Measurements from ENCODE around the gene ADAT3.

The ADAT3 gene

DNA sequence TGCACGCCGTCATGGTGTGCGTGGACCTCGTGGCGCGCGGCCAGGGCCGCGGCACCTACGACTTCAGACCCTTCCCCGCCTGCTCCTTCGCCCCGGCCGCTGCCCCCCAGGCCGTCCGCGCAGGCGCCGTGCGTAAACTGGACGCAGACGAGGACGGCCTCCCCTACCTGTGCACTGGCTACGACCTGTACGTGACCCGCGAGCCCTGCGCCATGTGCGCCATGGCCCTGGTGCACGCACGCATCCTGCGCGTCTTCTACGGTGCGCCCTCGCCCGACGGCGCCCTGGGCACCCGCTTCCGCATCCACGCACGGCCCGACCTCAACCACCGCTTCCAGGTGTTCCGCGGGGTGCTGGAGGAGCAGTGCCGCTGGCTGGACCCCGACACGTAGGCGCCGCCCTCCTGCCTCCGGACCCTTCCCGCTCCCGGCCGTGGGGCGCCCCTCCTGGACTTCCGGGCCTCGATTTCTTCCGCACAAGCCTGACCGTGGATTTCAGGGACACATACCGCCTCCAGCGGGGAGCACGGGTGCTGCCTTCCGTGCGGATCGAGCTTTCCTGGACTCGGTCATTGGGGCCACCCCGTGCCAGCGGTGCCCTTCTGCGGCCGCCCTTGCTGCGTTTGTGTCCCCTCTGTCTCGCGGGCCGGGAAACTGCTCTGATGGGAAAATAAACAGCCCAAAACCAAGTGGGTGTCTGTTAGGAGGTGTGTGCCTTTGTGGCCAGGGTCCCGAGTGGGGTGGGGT, 7.7 kb downstream of the ADAT3 start:
- TF ChIP-seq, protein P1, sequence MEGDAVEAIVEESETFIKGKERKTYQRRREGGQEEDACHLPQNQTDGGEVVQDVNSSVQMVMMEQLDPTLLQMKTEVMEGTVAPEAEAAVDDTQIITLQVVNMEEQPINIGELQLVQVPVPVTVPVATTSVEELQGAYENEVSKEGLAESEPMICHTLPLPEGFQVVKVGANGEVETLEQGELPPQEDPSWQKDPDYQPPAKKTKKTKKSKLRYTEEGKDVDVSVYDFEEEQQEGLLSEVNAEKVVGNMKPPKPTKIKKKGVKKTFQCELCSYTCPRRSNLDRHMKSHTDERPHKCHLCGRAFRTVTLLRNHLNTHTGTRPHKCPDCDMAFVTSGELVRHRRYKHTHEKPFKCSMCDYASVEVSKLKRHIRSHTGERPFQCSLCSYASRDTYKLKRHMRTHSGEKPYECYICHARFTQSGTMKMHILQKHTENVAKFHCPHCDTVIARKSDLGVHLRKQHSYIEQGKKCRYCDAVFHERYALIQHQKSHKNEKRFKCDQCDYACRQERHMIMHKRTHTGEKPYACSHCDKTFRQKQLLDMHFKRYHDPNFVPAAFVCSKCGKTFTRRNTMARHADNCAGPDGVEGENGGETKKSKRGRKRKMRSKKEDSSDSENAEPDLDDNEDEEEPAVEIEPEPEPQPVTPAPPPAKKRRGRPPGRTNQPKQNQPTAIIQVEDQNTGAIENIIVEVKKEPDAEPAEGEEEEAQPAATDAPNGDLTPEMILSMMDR (conservative IDR thresholded peaks at IDR 0.05; ENCODE audit: low read depth, low read length), result no peak
- DNase-seq (ENCODE audit: low read depth), result no peak
- H3K4me3 ChIP-seq (ENCODE audit: low read length), result no peak overlapping the region

DNA sequence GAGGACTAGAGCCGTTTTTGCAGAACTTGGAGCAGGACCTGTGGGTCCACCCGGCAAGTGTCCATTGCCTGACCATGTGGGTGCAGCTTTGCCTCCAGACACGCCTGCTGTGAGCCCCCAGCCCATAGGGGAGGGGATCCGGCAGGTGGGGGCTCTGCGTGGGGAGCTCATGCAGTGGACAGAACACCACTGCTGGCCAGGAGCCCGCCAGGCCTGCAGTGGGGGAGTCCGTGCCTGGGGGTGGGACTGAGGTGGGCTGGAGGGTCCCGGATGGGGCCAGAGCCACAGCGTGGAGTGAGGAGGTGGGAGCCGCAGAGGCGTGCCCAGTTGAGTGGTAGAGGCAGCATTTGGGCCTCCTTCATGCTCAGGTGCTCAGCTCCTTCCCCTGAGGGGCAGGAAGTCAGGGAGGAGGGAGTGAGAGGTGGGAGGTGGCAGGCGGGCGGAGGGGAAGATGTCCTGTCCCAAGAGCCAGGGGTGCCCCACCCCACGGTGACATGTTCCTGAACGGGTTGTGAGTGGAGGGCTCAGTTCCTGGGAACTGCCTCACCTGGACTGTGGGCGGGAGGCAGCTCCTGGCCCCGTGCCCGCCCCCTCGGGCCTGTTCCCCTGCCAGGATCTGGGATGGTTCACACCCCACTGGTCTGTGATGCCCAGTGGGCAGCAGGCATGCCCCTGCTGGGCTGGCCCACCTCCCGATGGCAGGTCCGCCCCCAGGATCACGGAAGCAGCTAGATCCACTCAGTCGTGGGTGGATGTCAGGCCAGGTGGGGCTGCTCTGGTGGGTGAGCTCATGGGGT, 8.8 kb downstream of the ADAT3 start:
- no peak overlapping the region for H3K4me3 ChIP-seq (ENCODE audit: low read length)
- TF ChIP-seq, protein P1 (conservative IDR thresholded peaks at IDR 0.05; ENCODE audit: low read depth, low read length), result no peak
- no peak for DNase-seq (ENCODE audit: low read depth)

DNA sequence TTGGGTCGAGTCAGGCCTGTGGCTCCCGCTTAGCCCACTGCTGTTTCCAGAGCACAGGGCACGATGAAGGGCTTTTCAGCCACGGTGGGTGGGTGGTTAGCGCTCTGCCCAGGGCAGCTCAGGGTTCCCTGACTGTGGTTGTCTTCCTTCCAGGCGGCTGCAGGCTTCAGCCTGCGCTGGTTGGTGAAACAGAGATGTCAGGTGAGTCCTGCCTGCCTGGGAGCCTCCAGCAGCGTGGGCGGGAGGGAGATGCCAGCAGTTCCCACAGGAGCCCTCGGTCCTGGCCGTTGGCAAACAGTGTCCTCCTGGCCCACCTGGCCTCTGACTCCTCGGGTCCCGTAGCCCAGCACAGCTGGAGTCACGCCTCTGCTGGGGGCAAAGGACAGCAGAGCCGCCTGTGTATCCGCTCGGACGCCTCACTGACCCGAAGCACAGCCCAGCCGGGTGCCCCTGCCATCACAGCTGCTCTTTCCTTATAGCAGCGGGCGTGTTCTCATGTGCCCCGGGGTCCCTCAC, 9.7 kb downstream of the ADAT3 start:
- TF ChIP-seq, protein P1 (conservative IDR thresholded peaks at IDR 0.05; ENCODE audit: low read depth, low read length), result no peak
- DNase-seq (ENCODE audit: low read depth), result no peak
- H3K4me3 ChIP-seq (ENCODE audit: low read length), result no peak overlapping the region

DNA sequence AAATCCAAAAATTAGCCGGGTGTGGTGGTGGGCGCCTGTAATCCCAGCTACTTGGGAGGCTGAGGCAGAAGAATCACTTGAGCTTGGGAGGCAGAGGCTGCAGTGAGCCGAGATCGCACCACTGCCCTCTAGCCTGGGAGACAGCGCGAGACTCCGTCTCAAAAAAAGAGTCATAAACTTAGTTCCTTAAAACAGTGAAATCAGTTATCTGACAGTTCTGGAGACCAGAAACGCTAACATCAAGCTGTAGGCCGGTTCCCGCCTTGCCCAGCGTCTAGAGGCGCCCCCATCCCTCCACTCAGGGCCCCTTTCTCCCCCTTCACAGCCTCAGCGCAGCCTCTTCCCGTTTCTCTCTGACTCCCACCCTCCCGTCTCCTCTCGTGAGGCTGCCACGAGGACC, 11.9 kb downstream of the ADAT3 start:
- TF ChIP-seq, protein P1 (conservative IDR thresholded peaks at IDR 0.05; ENCODE audit: low read depth, low read length), result no peak
- DNase-seq (ENCODE audit: low read depth), result no peak
- no peak overlapping the region for H3K4me3 ChIP-seq (ENCODE audit: low read length)

DNA sequence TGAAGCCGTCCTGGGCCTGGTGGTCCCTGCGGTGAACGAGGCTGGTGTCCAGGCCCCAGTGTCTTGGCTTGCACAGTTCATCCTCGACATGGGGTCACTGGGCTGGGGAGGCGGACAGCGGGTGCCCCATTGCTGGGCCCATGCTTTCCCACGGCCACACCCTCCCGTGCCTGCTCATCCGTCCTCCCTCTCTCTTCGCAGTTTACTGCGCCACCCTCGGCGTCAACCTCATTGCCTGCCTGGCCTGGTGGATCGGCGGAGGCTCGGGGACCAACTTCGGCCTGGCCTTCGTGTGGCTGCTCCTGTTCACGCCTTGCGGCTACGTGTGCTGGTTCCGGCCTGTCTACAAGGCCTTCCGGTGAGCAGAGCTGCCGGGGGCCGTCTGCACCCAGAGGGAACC, 12.7 kb downstream of the ADAT3 start:
- TF ChIP-seq, protein P1 (conservative IDR thresholded peaks at IDR 0.05; ENCODE audit: low read depth, low read length), result no peak
- DNase-seq (ENCODE audit: low read depth), result no peak
- no peak overlapping the region for H3K4me3 ChIP-seq (ENCODE audit: low read length)

DNA sequence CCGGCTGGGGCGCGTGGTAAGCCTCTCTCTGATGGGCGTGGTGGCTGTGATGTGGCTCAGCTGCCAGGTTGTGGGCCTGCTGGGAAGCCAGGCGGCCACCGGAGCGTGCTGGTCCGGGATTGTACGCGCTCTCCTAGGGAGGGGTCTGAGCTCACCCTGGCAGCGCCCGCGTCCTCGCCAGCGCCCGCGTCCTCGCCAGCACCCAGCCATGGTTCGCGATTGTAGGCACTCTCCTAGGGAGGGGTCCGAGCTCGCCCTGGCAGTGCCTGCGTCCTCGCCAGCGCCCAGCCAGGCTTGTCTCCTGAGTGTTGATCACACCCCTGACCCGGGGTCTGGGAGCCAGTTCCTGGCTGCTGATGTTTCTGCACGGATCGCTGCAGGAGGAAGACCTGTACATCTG, 13.8 kb downstream of the ADAT3 start:
- TF ChIP-seq, protein P1 (conservative IDR thresholded peaks at IDR 0.05; ENCODE audit: low read depth, low read length), result no peak
- no peak overlapping the region for H3K4me3 ChIP-seq (ENCODE audit: low read length)
- no peak for DNase-seq (ENCODE audit: low read depth)

All from retinal pigment epithelial cell (primary cell).